Urinary bladder (tissue), 4 donors: Measurements from ENCODE around the gene VWA1. TPM values are rescaled to one million over a fixed set of nuclear protein-coding genes. Genes with fewer than 3 reads are reported as not detected.
"Not testable (repeated sequence)": the region's sequence is repeated elsewhere in the genome, so short reads cannot be mapped to it uniquely, and the experiment has no call there.

Experiments
- DNase-seq: peaks from one replicate; pipeline ENCODE4 v3.0.0-alpha.2; 2015; ENCODE audit errors: extremely low spot score
- H3K27ac ChIP-seq: one replicate; pipeline ENCODE4 v1.5.1; 2013; ENCODE audit warnings: low read depth, mild to moderate bottlenecking, moderate library complexity
- H3K36me3 ChIP-seq: one replicate; pipeline ENCODE4 v1.6.1; 2013; ENCODE audit warnings: mild to moderate bottlenecking, moderate library complexity; ENCODE audit not compliant: insufficient read depth
- H3K4me1 ChIP-seq: one replicate; pipeline ENCODE4 v1.6.1; 2013; ENCODE audit warnings: mild to moderate bottlenecking, moderate library complexity; ENCODE audit not compliant: insufficient read depth
- H3K4me3 ChIP-seq: one replicate; pipeline ENCODE4 v1.5.1; 2013; ENCODE audit warnings: low read depth, low read length
- WGBS: extraction: QIAGEN DNeasy Blood & Tissue Kit; methylation state at CpG from one replicate; pipeline ENCODE4 v1.1.7; 2013; 5-methylcytosine and 5-hydroxymethylcytosine counted together
- polyA plus RNA-seq: library from polyadenylated mRNA; stranded (reverse); fragments of 200-250 nt; gene quantifications from one replicate; pipeline ENCODE4 v1.2.3, GENCODE V29; 2013
- total RNA-seq: library from RNA; depleted of rRNA; stranded (reverse); fragments of >200 nt; gene quantifications from one replicate; pipeline ENCODE4 v1.2.3, GENCODE V29; 2014
- donor health status: healthy with polysubstance abuse.
- donor health status: healthy.

Gene VWA1
- total and polyA plus RNA-seq, 2 donors, result 15.2 to 214 TPM

DNA sequence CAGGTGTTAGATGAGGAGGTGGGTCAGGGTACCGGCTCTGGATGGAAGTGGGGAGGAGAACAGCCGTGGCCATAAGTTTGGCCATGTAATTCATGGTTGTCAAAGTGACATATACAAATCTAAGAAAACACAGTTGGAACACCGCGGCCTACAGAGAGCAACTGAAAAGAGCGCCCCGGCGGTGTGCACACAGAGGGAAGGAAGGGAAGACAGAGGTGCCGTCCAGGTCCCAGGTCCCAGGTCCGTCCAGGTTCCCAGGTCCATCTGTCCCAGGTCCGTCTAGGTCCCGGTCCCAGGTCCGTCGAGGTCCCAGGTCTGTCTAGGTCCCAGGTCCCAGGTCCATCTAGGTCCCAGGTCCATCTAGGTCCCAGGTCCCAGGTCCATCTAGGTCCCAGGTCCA lies 23.9 kb upstream of the VWA1 start:
- 90% methylated on average over 13 of the region's 13 CpGs for WGBS
- DNase-seq, result no peak
- H3K4me1 ChIP-seq, result no peaks in the 10 kb centered on the region
- H3K27ac ChIP-seq, result no peak overlapping the region
- no peaks in the 10 kb centered on the region for H3K36me3 ChIP-seq
- H3K4me3 ChIP-seq, result no peak overlapping the region

GRCh38 chr1:1412311-1412902 lies 23.1 kb upstream of the VWA1 start:
- DNase-seq, H3K36me3 ChIP-seq, H3K27ac ChIP-seq, H3K4me3 ChIP-seq, H3K4me1 ChIP-seq: not testable (repeated sequence)
- 95% methylated on average over 11 of the region's 11 CpGs for WGBS

DNA sequence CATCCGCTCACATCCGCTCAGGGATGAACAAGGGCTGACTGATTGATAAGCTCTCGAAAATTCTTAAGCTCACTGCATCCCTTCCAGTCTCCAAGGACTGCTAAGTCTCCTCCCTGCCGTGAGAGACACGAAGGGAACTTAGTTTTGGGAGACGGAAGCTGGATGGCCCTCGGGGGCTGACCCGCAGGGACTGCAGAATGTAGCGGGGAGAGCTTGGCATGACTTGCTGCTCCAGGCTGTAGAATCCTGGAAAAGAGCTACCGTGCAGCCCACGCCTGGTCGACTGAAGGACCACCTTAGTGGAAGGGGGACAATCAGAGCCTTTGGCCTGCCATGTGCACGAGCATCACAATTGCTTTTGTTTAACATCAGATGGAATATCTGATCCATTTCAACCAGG lies 19.7 kb upstream of the VWA1 start:
- no peak overlapping the region for H3K4me3 ChIP-seq
- H3K4me1 ChIP-seq, result no peaks in the 10 kb centered on the region
- WGBS, result 72% methylated on average over 13 of the region's 13 CpGs
- no peaks in the 10 kb centered on the region for H3K36me3 ChIP-seq
- H3K27ac ChIP-seq, result no peak overlapping the region
- no peak for DNase-seq

- not testable (repeated sequence) for H3K27ac ChIP-seq, H3K4me3 ChIP-seq, H3K4me1 ChIP-seq, DNase-seq, H3K36me3 ChIP-seq
- 73% methylated on average over 5 of the region's 5 CpGs for WGBS
Measured at GRCh38 chr1:1417396-1417795, 18.1 kb upstream of the VWA1 start.

GRCh38 chr1:1417825-1418463 lies 17.5 kb upstream of the VWA1 start:
- H3K27ac ChIP-seq, H3K4me3 ChIP-seq, DNase-seq, H3K4me1 ChIP-seq, H3K36me3 ChIP-seq: not testable (repeated sequence)
- 82% methylated on average over 25 of the region's 25 CpGs for WGBS

DNA sequence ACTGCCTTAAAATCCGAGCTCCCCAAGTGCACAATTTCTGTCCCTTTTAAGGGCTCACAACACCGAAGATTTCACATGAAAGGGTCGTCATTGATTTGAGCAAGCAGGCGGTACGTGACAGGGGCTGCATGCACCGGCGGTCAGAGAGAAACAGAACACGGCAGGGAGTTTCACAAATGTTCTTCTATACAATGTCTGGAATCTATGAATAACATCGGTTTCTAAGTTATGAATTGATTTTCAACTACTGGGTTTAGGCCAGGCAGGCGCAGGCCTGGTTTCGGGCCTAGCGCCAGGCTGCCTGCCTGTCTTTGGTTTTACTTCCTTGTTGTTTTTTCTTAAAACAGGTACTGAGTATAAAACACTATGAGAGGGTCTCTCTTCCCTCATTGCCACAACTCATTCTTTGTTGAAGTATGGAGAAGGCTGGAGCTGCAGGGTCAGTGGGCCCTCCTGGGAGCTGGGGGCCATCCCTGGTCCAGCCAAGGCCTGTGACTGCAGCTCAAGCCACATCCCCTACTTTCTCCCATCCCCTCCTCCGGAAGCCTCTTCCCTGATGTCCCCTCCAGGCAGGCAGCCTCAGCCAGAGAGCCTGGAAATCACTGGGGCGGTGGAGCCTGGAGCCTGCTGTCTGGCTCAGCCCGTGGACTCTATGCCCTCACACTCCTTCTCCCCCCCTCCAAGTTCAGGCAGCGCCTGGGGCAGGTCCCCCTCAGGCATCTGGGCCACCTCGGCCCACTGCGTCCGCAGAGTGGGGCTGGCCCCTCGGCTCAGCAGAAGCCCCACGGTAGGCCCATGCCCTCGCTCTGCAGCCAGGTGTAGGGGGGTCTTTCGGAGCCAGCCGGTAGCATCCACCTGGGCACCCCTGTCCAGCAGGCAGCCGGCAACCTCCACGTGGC lies 16.8 kb upstream of the VWA1 start:
- H3K36me3 ChIP-seq, result no peaks in the 10 kb centered on the region
- 91% methylated on average over 26 of the region's 26 CpGs for WGBS
- H3K4me3 ChIP-seq, result no peak overlapping the region
- no peak for DNase-seq
- no peak overlapping the region for H3K27ac ChIP-seq
- no peaks in the 10 kb centered on the region for H3K4me1 ChIP-seq

GRCh38 chr1:1419363-1419812 lies 16.1 kb upstream of the VWA1 start:
- peak overlapping the region; percentile 69 for H3K4me3 ChIP-seq

GRCh38 chr1:1419813-1420653 lies 15.5 kb upstream of the VWA1 start:
- WGBS, result 12% methylated on average over 112 of the region's 112 CpGs
- Histone ChIP-seq H3K4me1 (no peaks in the 10 kb centered on the region), H3K36me3 (no peaks in the 10 kb centered on the region), H3K4me3 (peak overlapping the region; percentile 69), H3K27ac (peak overlapping the region; percentile 42)
- DNase-seq, result no peak

More at GRCh38 chr1:1419363-1419812, 16.1 kb upstream of the VWA1 start:
- Histone ChIP-seq H3K36me3 (no peaks in the 10 kb centered on the region), H3K27ac (peak overlapping the region; percentile 42), H3K4me1 (no peaks in the 10 kb centered on the region)
- WGBS, result 84% methylated on average over 21 of the region's 21 CpGs
- no peak for DNase-seq

- WGBS, result 74% methylated on average over 12 of the region's 12 CpGs
- no peak for DNase-seq
- Histone ChIP-seq H3K36me3 (no peaks in the 10 kb centered on the region), H3K27ac (no peak overlapping the region), H3K4me3 (peak overlapping the region; percentile 69), H3K4me1 (no peaks in the 10 kb centered on the region)
Measured at GRCh38 chr1:1420654-1421141, 14.8 kb upstream of the VWA1 start.

- Histone ChIP-seq H3K27ac (peak within 1 kb of the TSS; percentile 75), H3K4me1 (no peaks in the 10 kb centered on the region), H3K4me3 (peak within 1 kb of the TSS; percentile 69), H3K36me3 (no peaks in the 10 kb centered on the region)
- DNase-seq, result no peak
- 77% methylated on average over 18 of the region's 18 CpGs for WGBS
Measured at GRCh38 chr1:1421147-1421906, 14.2 kb upstream of the VWA1 start, which contains the start of gene ANKRD65. Gene ANKRD65 (minus strand): TSS chr1:1421276. CDS start chr1:1421005, 271 bp downstream.

DNA sequence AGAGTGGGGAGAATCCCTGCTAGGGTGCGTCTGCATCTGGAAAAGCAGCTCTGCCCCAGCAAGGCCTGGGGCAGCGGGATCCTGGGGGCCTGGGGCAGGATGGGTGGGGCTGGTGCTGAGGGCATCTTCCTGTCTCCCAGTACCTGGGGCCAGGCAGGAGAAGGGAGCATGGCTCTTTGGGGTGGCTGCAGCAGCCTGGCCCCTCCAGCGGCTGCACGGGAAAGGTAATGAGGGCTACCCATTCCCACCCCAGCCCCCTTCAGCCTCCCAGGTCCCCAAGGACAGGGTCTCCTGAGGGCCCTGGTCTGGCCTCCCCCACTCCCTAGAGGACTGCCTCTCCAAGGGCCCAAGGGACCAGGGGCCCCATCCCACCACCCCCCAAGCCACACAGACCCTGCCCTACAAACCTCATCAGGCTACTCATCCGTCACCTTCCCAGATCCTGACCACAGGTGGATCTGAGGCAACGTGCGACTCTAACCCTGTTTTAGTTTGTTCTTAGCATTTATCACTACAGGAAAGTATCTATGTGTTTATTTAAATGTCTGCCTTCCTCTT lies 13.5 kb upstream of the VWA1 start:
- Histone ChIP-seq H3K4me1 (no peaks in the 10 kb centered on the region), H3K36me3 (no peaks in the 10 kb centered on the region), H3K27ac (no peak overlapping the region), H3K4me3 (no peak overlapping the region)
- no peak for DNase-seq
- WGBS, result 75% methylated on average over 7 of the region's 7 CpGs
